Measurements from ENCODE around the gene ZNF738.
"Not testable (repeated sequence)": the region's sequence is repeated elsewhere in the genome, so short reads cannot be mapped to it uniquely, and the experiment has no call there.

The ZNF738 gene

DNA sequence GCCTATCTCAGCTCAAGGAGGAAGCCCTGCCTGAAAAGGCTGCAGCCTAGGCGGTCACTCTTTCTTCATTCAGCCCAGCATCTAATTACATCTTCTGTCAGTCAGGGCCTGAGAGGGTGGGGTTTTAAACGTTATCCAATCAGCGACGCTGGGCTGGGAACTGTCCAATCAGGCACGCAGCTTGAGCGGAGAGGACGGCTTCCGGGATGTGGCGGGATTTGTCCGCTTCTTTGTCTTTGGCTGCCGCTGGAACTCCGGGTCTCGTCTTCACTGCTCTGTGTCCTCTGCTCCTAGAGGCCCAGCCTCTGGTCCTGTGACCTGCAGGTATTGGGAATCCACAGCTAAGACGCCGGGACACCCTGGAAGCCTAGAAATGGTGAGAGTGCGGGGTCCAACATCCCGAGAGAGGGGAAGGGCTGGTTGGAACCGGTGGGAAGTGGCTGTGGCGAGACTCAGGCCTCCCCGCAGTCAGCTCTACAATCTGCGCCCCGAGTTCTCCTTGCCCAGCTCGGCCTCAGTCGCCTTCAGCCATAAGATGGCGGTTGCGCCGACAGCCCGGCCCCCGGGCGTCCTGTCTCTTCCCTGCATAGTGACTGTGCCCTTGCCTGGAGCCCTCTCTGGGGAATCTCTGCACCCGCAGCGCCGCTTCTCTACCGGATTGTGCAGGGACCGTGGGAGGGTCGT lies at the start of gene ZNF738:
TSS of gene ZNF738 (plus strand) at position 233 of the 684 bp plus-strand sequence. CDS start at position 374, 141 bp downstream.
- DNase-seq (ENCODE audit: low read depth) = peak; percentile 58

DNA sequence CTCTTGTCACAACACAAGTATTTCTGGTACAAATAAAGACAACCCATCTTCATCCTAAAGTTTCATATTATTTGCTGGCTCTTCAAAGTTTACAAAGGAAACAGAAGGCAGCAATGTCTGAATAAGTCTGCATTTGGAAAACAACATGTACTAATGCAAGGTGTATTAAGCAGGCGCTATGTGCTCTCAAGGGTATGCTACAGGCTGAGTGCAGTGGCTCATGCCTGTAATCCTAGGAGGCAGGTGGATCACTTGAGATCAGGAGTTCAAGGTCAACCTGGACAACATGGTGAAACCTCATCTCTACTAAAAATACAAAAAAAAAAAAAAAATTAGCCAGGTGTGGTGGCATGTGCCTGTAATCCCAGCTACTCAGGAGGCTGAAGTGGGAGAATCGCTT lies 46.0 kb upstream of the ZNF738 start:
- not testable (repeated sequence) for DNase-seq (ENCODE audit: low read depth)

DNA sequence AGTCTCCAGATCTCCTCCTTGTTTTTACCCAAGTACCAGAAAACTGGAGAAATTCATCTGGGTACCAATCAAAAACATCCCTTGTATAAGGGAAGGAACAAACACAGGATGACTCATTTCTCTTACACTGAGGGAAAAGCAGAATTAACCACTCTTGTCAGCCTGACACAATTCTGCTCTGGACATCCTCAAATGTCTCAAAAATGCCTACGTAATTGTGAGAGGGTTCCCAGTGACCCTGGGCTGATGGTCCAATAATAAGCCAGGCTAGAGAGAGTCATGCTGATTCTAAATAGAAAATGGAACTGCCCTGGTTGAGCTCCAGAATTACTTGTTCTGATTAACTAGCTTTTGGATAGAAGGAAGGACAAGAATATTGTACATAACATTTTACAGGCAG lies 44.1 kb upstream of the ZNF738 start:
- DNase-seq (ENCODE audit: low read depth) = no peak

DNA sequence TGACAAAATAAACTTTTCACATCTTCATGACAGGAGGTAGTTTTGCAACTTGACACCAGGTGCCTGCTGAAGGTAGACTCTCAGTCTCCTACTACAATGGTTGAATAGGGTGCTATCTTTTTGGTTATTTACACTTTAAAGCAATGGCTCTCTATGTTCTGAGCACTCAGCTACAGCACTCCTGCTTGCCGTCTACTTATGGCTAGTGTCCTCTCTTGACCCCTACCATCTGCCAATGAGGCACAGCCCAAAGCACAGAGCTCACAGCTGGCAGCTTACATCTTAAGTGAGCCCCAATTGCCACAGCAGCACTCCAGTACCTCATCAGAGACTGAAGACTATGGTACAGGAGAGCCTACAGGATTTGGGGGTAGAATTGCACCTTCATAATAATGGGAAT lies 41.0 kb upstream of the ZNF738 start:
- DNase-seq (ENCODE audit: low read depth) = no peak

DNA sequence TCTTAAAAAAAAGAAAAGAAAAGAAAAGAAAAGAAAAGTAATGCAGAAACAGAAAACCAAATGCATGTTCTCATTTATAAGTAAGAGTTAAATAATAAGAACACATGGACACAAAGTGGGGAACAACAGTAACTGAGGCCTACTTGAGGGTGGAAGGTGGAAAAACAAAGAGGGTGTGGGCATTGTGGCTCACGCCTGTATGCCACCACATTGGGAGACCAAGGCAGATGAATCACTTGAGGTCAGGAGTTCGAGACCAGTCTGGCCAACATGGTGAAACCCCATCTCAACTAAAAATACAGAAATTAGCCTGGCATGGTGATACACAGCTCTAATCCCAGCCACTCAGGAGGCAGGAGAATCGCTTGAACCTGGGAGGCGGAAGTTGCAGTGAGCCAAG lies 37.7 kb upstream of the ZNF738 start:
- no peak for DNase-seq (ENCODE audit: low read depth)

- no peak for DNase-seq (ENCODE audit: low read depth)
Measured at GRCh38 chr19:21321996-21322395, 36.8 kb upstream of the ZNF738 start.

DNA sequence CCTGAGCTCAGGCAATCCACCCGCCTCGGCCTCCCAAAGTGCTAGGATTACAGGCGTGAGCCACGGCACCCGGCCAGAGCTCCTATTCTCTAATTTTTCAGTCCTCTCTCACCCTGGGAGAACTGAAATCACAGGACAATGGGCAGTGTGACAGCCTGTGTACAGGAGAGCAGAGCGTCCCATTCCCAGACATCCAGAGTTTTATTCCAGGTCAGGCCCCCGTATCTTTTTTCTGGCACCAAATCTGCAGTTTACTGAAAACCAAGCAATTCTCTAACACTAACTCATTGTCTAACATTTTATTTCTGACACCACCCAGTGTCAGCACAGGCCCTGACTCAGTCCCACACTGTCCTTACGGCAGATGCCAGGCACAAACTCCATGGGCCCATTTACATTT lies 36.3 kb upstream of the ZNF738 start:
- DNase-seq (ENCODE audit: low read depth) = no peak

- DNase-seq (ENCODE audit: low read depth) = no peak
Measured at GRCh38 chr19:21323000-21323399, 35.8 kb upstream of the ZNF738 start.

DNA sequence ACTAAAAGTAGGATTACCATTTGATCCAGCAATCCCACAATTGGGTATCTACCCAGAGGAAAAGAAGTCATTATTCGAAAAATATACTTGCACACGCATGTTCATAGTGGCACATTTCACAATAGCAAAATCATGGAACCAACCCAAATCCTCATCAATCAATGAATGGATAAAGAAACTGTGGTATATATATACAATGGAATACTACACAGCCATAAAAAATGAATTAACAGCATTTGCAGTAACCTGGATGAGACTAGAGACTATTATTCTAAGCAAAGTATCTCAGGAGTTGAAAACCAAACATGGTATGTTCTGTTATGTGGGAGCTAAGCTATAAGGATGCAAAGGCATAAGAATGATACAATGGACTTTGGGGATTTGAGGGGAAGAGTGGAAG lies 32.6 kb upstream of the ZNF738 start:
- no peak for DNase-seq (ENCODE audit: low read depth)

DNA sequence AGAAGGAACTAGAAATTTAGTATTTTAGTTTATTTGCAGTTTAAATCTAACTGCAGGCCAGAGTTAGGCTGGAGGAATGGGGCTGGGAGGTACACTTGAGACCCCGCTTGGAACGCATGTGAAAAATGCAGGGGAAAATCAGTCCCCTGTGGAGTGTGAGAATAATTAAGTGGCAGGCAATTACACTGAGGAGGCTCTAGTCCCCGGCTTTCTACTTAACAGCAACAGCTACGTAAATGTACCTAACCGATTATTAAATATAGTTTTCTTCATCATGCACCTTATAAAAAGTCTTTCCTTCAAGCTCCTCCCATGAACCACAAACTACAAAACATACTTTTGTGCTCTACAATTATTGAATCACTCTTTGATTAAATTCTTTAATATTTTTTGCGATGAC lies 30.4 kb upstream of the ZNF738 start:
- no peak for DNase-seq (ENCODE audit: low read depth)

DNA sequence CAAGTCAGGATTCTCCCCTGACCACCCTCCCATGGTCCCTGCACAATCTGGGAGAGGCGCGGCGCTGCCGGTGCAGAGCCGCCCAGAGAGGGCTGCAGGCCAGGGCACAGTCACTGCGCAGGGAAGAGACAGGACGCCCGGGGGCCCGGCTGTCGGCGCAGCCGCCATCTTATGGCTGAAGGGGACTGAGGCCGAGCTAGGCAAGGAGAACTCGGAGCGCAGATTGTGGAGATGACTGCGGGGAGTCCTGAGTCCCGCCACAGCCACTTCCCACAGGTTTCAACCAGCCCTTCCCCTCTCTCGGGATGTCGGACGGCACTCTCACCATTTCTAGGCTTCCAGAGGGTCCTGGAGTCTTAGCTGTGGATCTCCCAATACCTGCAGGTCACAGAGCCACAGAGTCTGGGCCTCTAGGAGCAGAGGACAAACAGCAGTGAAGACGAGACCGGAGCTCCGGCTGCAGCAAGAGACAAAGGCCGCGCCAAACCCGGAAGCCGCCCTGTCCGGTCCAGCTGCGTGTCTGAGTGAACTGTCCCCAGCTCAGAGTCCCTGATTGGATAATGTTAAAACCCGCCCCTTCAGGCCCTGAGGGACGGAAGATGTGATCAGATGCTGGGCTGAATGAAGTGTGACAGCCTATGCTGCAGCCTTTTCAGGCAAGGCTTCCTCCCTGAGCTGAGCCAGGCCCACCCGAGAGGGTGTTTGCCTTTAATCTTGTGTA lies 29.8 kb upstream of the ZNF738 start, which contains the start of gene ZNF708:
TSS of gene ZNF708 (minus strand) at position 526 of the 721 bp plus-strand sequence. CDS start at position 328, 198 bp downstream.
- DNase-seq (ENCODE audit: low read depth) = peak; percentile 56

DNA sequence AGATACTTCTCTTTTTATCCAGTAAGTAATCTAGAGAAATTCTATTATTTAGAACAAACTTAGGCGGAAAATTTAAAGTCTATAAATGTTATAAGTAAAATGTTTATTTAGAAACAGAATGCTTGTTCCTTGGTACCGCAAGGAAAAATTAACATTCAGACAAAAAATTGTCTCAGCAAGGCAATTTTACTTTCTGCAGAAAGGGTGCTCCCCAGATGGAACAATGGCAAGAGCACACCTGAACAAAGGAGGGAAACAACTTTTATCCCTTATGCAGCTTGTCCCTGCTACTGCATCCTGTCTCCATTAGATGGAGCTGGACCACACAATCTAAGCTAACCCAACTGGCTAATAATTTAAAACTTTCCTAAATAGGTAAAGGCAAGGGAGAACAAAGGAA lies 23.1 kb upstream of the ZNF738 start:
- DNase-seq (ENCODE audit: low read depth) = no peak

DNA sequence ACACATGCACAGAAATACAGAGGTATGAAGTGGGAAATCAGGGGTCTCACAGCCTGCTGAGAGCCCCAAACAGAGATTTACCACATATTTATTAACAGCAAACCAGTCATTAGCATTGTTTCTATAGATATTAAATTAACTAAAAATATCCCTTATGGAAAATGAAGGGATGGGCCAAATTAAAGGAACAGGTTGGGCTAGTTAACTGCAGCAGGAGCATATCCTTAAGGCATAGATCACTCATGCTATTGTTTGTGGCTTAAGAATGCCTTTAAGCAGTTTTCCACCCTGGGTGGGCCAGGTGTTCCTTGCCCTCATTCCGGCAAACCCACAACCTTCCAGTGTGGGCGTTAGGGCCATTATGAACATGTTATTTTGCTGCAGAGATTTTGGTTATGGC lies 14.0 kb upstream of the ZNF738 start:
- not testable (repeated sequence) for DNase-seq (ENCODE audit: low read depth)

DNA sequence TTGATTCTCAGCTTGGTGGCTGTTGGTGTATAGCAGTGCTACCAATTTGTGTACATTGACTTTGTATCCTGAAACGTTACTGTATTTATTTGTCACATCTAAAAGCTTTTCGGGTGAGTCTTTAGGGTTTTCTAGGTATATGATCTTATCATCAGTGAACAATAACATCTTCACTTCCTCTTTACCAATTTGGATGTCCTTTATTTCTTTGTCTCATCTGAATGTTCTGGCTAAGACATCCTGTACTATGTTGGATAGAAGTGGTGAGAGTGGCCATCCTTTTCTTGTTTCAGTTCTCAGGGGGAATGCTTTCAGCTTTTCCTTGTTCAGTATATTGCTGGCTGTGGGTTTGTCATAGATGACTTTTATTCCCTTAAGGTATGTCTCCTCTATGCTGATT lies 6.0 kb upstream of the ZNF738 start:
- DNase-seq (ENCODE audit: low read depth) = no peak

DNA sequence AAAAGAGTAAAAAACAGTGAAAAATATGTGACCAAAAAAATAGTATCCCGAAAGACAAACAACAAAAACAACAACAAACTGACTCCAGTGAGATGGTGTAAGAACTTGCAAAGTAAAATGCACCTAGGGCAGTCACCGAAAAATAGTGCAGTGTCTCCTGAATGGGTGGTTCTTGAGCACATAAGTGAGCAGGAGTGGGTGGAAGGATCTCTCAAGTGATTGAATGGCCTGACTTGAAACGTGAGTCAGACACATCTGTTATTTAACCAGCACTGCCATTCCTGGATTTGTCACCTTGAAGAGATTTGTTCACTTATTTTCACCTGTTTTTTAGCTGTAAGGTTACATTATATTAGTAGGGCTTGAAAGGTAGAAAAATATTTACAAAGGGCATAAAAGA lies 3.5 kb downstream of the ZNF738 start:
- DNase-seq (ENCODE audit: low read depth) = no peak

DNA sequence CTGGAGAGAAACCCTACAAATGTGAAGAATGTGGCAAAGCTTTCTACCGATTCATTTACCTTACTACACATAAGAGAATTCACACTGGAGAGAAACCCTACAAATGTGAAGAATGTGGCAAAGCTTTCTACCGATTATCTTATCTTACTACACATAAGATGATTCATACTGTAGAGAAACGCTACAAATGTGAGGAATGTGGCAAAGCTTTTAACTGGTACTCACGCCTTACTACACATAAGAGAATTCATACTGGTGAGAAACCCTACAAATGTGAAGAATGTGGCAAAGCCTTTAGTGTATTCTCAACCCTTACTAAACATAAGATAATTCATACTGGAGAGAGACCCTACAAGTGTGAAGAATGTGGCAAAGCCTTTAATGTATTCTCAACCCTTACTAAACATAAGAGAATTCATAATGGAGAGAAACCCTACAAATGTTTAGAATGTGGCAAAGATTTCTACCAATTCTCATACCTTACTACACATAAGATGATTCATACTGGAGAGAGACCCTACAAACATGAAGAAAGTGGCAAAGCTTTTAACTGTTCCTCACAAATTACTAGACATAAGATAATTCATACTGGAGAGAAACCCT lies 25.3 kb downstream of the ZNF738 start:
- DNase-seq (ENCODE audit: low read depth) = no peak

GRCh38 chr19:21396121-21396520 lies 37.3 kb downstream of the ZNF738 start:
- no peak for DNase-seq (ENCODE audit: low read depth)

DNA sequence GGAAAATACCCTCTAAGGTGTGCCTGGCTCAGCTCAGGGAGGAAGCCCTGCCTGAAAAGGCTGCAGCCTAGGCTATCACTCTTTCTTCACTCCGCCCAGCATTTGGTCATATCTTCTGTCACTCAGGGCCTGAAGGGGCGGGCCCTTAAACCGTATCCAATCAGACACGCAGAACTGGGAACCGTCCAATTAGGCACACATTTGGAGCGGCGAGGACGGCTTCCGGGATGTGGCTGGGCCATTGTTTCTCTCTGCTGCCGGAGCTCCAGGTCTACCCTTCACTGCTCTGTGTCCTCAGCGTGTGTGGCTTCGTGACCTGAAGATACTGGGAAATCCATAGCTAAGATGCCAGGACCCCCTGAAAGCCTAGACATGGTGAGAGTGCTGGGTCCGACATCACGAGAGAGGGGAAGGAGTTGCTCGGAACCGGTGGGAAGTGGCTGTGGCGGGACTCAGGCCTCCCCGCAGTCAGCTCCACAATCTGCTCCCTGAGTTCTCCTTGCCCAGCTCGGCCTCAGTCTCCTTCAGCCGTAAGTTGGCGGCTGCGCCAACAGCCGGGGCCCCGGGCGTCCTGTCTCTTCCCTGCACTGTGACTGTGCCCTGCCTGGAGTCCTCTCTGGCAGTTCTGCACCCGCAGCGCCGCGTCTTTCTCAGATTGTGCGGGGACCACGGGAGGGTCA lies 38.2 kb downstream of the ZNF738 start, which contains the start of gene ZNF493:
TSS of gene ZNF493 (plus strand) at position 241 of the 680 bp plus-strand sequence. CDS start at position 346, 105 bp downstream.
- peak; percentile 79 for DNase-seq (ENCODE audit: low read depth)

- DNase-seq (ENCODE audit: low read depth) = no peak
Measured at GRCh38 chr19:21398851-21399250, 40.1 kb downstream of the ZNF738 start.

DNA sequence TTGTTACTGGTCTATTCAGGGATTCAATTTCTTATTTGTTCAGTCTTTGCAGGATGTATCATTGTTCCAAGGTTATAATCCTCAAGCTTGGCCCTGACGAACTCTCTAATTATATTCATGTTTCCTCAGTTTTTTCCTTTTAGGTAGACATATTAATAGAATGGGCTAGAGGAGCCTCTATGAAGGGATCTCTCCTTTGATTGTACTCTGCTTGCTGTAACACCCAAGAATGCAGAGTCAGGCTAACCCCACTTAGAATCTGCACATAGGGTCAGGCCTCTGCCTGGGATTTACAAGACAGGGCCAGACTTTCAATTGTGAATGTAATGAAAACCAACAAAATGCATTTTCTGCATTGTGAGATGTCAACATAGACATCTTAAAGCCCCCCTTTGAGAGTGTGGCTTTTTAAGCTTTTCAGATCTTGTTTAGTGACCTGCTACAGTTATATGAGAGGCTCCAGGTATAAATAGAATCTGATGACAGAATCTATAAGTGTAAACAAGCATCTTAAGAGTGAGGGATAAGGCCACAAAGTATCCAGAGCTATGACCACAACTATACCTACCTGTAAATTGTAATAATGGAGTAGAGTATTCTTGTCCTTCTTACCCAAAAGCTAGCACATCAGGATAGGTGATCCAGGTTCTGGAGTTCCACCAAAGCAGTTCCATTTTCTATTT lies 43.6 kb downstream of the ZNF738 start:
- DNase-seq (ENCODE audit: low read depth) = no peak

GRCh38 chr19:21410166-21410565 lies 51.4 kb downstream of the ZNF738 start:
- no peak for DNase-seq (ENCODE audit: low read depth)

DNA sequence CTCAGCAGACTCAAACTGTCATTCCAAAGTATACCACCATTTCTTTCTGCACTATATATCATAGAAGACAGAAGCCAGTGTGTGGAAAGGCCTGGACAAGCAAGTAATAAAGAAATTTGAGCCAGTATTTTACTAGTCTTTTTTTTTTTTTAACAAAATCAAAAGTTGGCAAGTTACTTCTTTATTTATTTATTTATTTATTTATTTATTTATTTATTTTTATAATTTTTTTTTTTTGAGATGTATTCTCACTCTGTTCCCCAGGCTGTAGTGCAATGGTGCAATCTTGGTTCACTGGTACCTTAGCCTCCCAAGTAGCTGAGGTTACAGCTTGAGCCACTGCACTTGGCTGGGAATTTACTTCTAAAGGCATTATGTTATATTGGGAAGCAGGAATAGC lies 63.4 kb downstream of the ZNF738 start:
- no peak for DNase-seq (ENCODE audit: low read depth)

Data from stimulated activated CD8-positive, alpha-beta memory T cell treated with anti-CD3 and anti-CD28 coated beads, Interleukin-7, amount 100 ng/mL, for 24 hours (primary cell).